ENCODE data around the gene STK39.

Gene STK39

GRCh38 chr2:168003876-168004275, 243.5 kb downstream of the STK39 start:
- Histone ChIP-seq H3K27me3 (no peaks in the 10 kb centered on the region), H3K36me3 (no peaks in the 10 kb centered on the region), H3K27ac (no peak overlapping the region), H3K4me3 (ENCODE audit: low read depth in 1 of 2, low read length in 1 of 2) (no peak overlapping the region), H3K9me3 (no peaks in the 10 kb centered on the region), H3K4me1 (ENCODE audit: control insufficient read depth in 1 of 2, insufficient read depth in 1 of 2, low read depth in 1 of 2, low read length in 1 of 2) (no peaks in the 10 kb centered on the region)
- TF ChIP-seq CTCF (IDR thresholded peaks at IDR 0.05) = no peak

- Histone ChIP-seq H3K27ac (no peak overlapping the region), H3K9me3 (no peaks in the 10 kb centered on the region), H3K4me1 (ENCODE audit: control insufficient read depth in 1 of 2, insufficient read depth in 1 of 2, low read depth in 1 of 2, low read length in 1 of 2) (no peaks in the 10 kb centered on the region), H3K36me3 (no peaks in the 10 kb centered on the region), H3K4me3 (ENCODE audit: low read depth in 1 of 2, low read length in 1 of 2) (no peak overlapping the region), H3K27me3 (no peaks in the 10 kb centered on the region)
- TF ChIP-seq CTCF (IDR thresholded peaks at IDR 0.05) = no peak
Observed at GRCh38 chr2:168002021-168002553, 245.3 kb downstream of the STK39 start.

- no peaks in the 10 kb centered on the region for H3K27me3 ChIP-seq
- no peak overlapping the region for H3K4me3 ChIP-seq (ENCODE audit: low read depth in 1 of 2, low read length in 1 of 2)
- H3K27ac ChIP-seq = no peak overlapping the region
- H3K4me1 ChIP-seq (ENCODE audit: control insufficient read depth in 1 of 2, insufficient read depth in 1 of 2, low read depth in 1 of 2, low read length in 1 of 2) = no peaks in the 10 kb centered on the region
- H3K9me3 ChIP-seq = no peaks in the 10 kb centered on the region
- no peaks in the 10 kb centered on the region for H3K36me3 ChIP-seq
- TF ChIP-seq CTCF (IDR thresholded peaks at IDR 0.05) = no peak
Observed at GRCh38 chr2:167992278-167992677, 255.1 kb downstream of the STK39 start.

- Histone ChIP-seq H3K27me3 (no peaks in the 10 kb centered on the region), H3K27ac (no peak overlapping the region), H3K36me3 (no peaks in the 10 kb centered on the region), H3K9me3 (no peaks in the 10 kb centered on the region), H3K4me3 (ENCODE audit: low read depth in 1 of 2, low read length in 1 of 2) (no peak overlapping the region), H3K4me1 (ENCODE audit: control insufficient read depth in 1 of 2, insufficient read depth in 1 of 2, low read depth in 1 of 2, low read length in 1 of 2) (no peaks in the 10 kb centered on the region)
- no peak for TF ChIP-seq CTCF (IDR thresholded peaks at IDR 0.05)
Observed at GRCh38 chr2:167990062-167990461, 257.3 kb downstream of the STK39 start.

GRCh38 chr2:167988296-167988695, 259.1 kb downstream of the STK39 start:
- H3K27me3 ChIP-seq = no peaks in the 10 kb centered on the region
- no peak for TF ChIP-seq CTCF (IDR thresholded peaks at IDR 0.05)
- H3K36me3 ChIP-seq = no peaks in the 10 kb centered on the region
- no peak overlapping the region for H3K27ac ChIP-seq
- no peaks in the 10 kb centered on the region for H3K4me1 ChIP-seq (ENCODE audit: control insufficient read depth in 1 of 2, insufficient read depth in 1 of 2, low read depth in 1 of 2, low read length in 1 of 2)
- no peak overlapping the region for H3K4me3 ChIP-seq (ENCODE audit: low read depth in 1 of 2, low read length in 1 of 2)
- H3K9me3 ChIP-seq = no peaks in the 10 kb centered on the region

DNA sequence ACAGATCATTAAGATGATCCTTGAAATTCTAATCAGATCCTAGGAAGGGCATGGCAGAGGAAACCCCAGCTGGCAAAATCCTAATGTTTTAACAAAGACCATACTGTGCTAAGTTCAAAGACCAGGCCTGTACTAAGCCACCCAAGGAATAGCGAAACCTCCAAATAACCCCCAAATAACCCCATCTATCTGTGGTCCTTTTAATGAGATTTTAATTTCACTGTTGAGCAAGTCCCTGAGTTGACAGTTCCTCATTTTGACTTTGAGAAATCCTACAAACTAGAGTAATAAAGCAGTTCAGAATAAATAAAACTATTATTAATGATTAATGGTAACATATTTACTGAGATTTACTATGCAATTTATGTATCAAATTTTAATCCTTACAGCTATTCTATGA, 259.8 kb downstream of the STK39 start:
- no peaks in the 10 kb centered on the region for H3K9me3 ChIP-seq
- no peak overlapping the region for H3K4me3 ChIP-seq (ENCODE audit: low read depth in 1 of 2, low read length in 1 of 2)
- H3K4me1 ChIP-seq (ENCODE audit: control insufficient read depth in 1 of 2, insufficient read depth in 1 of 2, low read depth in 1 of 2, low read length in 1 of 2) = no peaks in the 10 kb centered on the region
- H3K27ac ChIP-seq = no peak overlapping the region
- TF ChIP-seq CTCF (IDR thresholded peaks at IDR 0.05) = no peak
- H3K36me3 ChIP-seq = no peaks in the 10 kb centered on the region
- no peaks in the 10 kb centered on the region for H3K27me3 ChIP-seq

Measured in neutrophil (primary cell).